Cardiac fibroblast (primary cell): ENCODE measurements around the gene CSF2.

Source experiments
- DNase-seq, 2 donors: peaks; one replicate each; pipeline versions ENCODE4 v3.0.0 to v3.0.0-alpha.2; 2010; ENCODE audit warnings: low read depth in 2 of 2
- H3K4me3 ChIP-seq, 2 donors: replicated peaks in 1 of 2; 1 replicate in 1 of 2; 2 replicates in 1 of 2; pipeline ENCODE4 v1.5.1; 2011; ENCODE audit warnings: low read depth in 2 of 2, low read length in 2 of 2, mild to moderate bottlenecking in 2 of 2, moderate library complexity in 1 of 2
- CTCF ChIP-seq: IDR thresholded peaks from one replicate; pipeline ENCODE4 v1.5.1; 2011; ENCODE audit warnings: low read depth, mild to moderate bottlenecking, low read length, inconsistent platforms

The CSF2 gene

GRCh38 chr5:132029609-132030330 is 43.8 kb upstream of the CSF2 start:
- TF ChIP-seq CTCF, result no peak
- no peak for DNase-seq
- no peak overlapping the region for H3K4me3 ChIP-seq

GRCh38 chr5:132030610-132031009 is 43.0 kb upstream of the CSF2 start:
- TF ChIP-seq CTCF, result no peak
- no peak overlapping the region for H3K4me3 ChIP-seq
- no peak for DNase-seq

- DNase-seq, result no peak
- no peak overlapping the region for H3K4me3 ChIP-seq
- no peak for TF ChIP-seq CTCF
Observed at GRCh38 chr5:132032196-132032595, 41.4 kb upstream of the CSF2 start.

- no peak for DNase-seq
- H3K4me3 ChIP-seq, result no peak overlapping the region
- TF ChIP-seq CTCF, result no peak
Observed at GRCh38 chr5:132033122-132033521, 40.5 kb upstream of the CSF2 start.

GRCh38 chr5:132037353-132037752 is 36.2 kb upstream of the CSF2 start:
- DNase-seq, result no peak
- no peak for TF ChIP-seq CTCF
- H3K4me3 ChIP-seq, result no peak overlapping the region

- DNase-seq, result no peak
- H3K4me3 ChIP-seq, result no peak overlapping the region
- no peak for TF ChIP-seq CTCF
Observed at GRCh38 chr5:132044207-132044606, 29.4 kb upstream of the CSF2 start.

- TF ChIP-seq CTCF, result no peak
- DNase-seq, result no peak
- no peak overlapping the region for H3K4me3 ChIP-seq
Observed at GRCh38 chr5:132046880-132047299, 26.7 kb upstream of the CSF2 start.
